SK-N-SH (cell line): Measurements from ENCODE around the gene AURKB.

Source experiments
- EZH2phosphoT487 ChIP-seq: fragments of 200-600 bp; sonication (generic); IDR thresholded peaks from 2 replicates; pipeline ENCODE4 v1.6.1; 2017; ENCODE audit warnings: low read depth, mixed run types, mild to moderate bottlenecking, antibody characterized with exemption, moderate library complexity, borderline replicate concordance
- GABPA ChIP-seq: IDR thresholded peaks from 2 replicates; pipeline ENCODE4 v1.4.0; 2012; ENCODE audit warnings: low read depth, mild to moderate bottlenecking
- POLR2AphosphoS5 ChIP-seq: IDR thresholded peaks from 2 replicates; pipeline ENCODE4 v1.6.1; 2012; ENCODE audit warnings: low read depth, low read length
- TAF1 ChIP-seq: IDR thresholded peaks from 2 replicates; pipeline ENCODE4 v1.6.1; 2012; ENCODE audit warnings: low read depth, mild to moderate bottlenecking, low read length, moderate library complexity, borderline replicate concordance
- YY1 ChIP-seq: IDR thresholded peaks from 2 replicates; pipeline ENCODE4 v1.4.0; 2012; ENCODE audit warnings: low read depth, mild to moderate bottlenecking
- TF ChIP-seq, protein P1 (sequence below): fragments of 200-600 bp; sonication (generic); IDR thresholded peaks from 2 replicates; pipeline ENCODE4 v1.6.1; 2017; ENCODE audit warnings: antibody characterized with exemption, mild to moderate bottlenecking, moderate library complexity
- TF ChIP-seq, protein P2 (sequence below): IDR thresholded peaks from 2 replicates; pipeline ENCODE4 v1.4.0; 2012; ENCODE audit warnings: low read depth, borderline replicate concordance
- TF ChIP-seq, protein P3 (sequence below): IDR thresholded peaks from 2 replicates; pipeline ENCODE4 v1.6.1; 2012; ENCODE audit warnings: mild to moderate bottlenecking, low read depth, low read length, moderate library complexity

DNA sequence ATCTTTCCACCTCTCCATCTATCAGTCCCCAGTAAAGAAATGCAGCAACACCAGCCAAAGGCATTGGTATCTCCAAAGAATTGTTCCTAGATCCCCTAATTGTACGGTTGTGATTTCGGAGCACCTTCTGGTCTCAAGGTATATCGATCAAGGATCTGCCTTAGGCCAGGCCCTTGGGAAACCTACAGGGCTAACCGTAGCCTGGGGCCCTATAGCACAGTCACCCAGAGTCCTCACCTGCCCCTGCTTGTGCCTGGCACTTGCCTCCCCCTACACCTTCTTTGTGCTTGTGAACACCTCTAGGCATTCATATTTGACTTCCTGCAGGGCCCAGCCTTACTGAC is 16.8 kb upstream of the AURKB start:
- TF ChIP-seq YY1 (no peak), GABPA (no peak), TAF1 (no peak), EZH2phosphoT487 (no peak), POLR2AphosphoS5 (no peak)
- TF ChIP-seq, protein P1, sequence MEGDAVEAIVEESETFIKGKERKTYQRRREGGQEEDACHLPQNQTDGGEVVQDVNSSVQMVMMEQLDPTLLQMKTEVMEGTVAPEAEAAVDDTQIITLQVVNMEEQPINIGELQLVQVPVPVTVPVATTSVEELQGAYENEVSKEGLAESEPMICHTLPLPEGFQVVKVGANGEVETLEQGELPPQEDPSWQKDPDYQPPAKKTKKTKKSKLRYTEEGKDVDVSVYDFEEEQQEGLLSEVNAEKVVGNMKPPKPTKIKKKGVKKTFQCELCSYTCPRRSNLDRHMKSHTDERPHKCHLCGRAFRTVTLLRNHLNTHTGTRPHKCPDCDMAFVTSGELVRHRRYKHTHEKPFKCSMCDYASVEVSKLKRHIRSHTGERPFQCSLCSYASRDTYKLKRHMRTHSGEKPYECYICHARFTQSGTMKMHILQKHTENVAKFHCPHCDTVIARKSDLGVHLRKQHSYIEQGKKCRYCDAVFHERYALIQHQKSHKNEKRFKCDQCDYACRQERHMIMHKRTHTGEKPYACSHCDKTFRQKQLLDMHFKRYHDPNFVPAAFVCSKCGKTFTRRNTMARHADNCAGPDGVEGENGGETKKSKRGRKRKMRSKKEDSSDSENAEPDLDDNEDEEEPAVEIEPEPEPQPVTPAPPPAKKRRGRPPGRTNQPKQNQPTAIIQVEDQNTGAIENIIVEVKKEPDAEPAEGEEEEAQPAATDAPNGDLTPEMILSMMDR = no peak
- TF ChIP-seq, protein P2, sequence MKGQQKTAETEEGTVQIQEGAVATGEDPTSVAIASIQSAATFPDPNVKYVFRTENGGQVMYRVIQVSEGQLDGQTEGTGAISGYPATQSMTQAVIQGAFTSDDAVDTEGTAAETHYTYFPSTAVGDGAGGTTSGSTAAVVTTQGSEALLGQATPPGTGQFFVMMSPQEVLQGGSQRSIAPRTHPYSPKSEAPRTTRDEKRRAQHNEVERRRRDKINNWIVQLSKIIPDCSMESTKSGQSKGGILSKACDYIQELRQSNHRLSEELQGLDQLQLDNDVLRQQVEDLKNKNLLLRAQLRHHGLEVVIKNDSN = no peak
- TF ChIP-seq, protein P3, sequence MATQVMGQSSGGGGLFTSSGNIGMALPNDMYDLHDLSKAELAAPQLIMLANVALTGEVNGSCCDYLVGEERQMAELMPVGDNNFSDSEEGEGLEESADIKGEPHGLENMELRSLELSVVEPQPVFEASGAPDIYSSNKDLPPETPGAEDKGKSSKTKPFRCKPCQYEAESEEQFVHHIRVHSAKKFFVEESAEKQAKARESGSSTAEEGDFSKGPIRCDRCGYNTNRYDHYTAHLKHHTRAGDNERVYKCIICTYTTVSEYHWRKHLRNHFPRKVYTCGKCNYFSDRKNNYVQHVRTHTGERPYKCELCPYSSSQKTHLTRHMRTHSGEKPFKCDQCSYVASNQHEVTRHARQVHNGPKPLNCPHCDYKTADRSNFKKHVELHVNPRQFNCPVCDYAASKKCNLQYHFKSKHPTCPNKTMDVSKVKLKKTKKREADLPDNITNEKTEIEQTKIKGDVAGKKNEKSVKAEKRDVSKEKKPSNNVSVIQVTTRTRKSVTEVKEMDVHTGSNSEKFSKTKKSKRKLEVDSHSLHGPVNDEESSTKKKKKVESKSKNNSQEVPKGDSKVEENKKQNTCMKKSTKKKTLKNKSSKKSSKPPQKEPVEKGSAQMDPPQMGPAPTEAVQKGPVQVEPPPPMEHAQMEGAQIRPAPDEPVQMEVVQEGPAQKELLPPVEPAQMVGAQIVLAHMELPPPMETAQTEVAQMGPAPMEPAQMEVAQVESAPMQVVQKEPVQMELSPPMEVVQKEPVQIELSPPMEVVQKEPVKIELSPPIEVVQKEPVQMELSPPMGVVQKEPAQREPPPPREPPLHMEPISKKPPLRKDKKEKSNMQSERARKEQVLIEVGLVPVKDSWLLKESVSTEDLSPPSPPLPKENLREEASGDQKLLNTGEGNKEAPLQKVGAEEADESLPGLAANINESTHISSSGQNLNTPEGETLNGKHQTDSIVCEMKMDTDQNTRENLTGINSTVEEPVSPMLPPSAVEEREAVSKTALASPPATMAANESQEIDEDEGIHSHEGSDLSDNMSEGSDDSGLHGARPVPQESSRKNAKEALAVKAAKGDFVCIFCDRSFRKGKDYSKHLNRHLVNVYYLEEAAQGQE = no peak
